Measurements from ENCODE around the gene CFAP46. TPM values are rescaled to one million over a fixed set of nuclear protein-coding genes. Genes with fewer than 3 reads are reported as not detected.

CFAP46 gene
- total RNA-seq, 3 donors from 2014 or later (not counting 1 experiment from before 2014, with no cell fraction given): 0.35 TPM; not detected in 2

DNA sequence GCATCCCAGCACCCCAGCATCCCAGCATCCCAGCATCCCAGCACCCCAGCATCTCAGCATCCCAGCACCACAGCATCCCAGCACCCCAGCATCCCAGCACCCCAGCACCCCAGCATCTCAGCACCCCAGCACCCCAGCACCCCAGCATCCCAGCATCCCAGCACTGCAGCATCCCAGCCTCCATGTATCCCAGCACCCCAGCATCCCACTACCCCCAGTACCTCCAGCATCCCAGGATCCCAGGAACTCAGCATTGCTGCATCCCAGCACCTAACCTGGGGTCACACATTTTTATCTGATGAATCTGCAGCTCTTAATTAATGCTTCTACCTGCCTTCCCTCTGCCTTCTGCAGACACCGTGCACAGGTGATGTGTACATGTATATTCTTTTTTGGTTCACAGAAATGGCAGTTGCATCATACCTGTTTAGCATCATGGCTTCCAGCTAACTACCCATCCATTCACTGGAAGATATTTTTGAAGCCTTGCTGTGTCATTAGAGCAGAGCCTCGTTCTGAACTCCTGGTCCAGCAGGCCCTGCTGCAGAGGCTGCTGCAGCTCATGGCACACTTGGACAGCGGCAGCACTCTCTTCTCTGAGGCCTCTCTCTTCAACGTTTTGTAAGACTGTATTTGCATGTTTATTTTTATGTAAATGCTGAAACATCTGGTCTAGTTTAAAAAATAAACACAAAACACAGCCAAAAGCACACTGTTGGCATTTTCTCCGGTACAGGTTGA lies 4.6 kb upstream of the CFAP46 start:
- H3K27me3 Mint-ChIP-seq (ENCODE audit: low read depth in 2 of 2): peaks cover 36 to 43% of the 10 kb centered on the region in 2 donors
- H3K36me3 ChIP-seq (ENCODE audit: control insufficient read depth, insufficient read depth, low read length): no peaks in the 10 kb centered on the region
- H3K27ac Mint-ChIP-seq: no peak overlapping the region
- no peaks in the 10 kb centered on the region for H3K36me3 Mint-ChIP-seq
- H3K4me3 ChIP-seq (ENCODE audit: low read length): no peak overlapping the region
- H3K9me3 Mint-ChIP-seq: no peaks in the 10 kb centered on the region
- no peak overlapping the region for H3K4me3 Mint-ChIP-seq
- H3K27ac ChIP-seq (ENCODE audit: low read length): no peak overlapping the region
- no peak for TF ChIP-seq CTCF (IDR thresholded peaks at IDR 0.05)
- peaks cover 4% of the 10 kb centered on the region for H3K27me3 ChIP-seq (ENCODE audit: control insufficient read depth, insufficient read depth, low read length)
- no peak for DNase-seq
- H3K4me1 ChIP-seq (ENCODE audit: control insufficient read depth, insufficient read depth, low read length): peaks cover 7% of the 10 kb centered on the region
- intact Hi-C loops (cut with micrococcal nuclease): no loop called here
- no peaks in the 10 kb centered on the region for H3K9me3 ChIP-seq (ENCODE audit: control insufficient read depth, insufficient read depth, low read length)
- ATAC-seq: no peak
- peaks cover 5 to 6% of the 10 kb centered on the region in 2 donors for H3K4me1 Mint-ChIP-seq
- 80% methylated on average over 4 of the region's 5 CpGs for WGBS (ENCODE audit: insufficient coverage)

DNA sequence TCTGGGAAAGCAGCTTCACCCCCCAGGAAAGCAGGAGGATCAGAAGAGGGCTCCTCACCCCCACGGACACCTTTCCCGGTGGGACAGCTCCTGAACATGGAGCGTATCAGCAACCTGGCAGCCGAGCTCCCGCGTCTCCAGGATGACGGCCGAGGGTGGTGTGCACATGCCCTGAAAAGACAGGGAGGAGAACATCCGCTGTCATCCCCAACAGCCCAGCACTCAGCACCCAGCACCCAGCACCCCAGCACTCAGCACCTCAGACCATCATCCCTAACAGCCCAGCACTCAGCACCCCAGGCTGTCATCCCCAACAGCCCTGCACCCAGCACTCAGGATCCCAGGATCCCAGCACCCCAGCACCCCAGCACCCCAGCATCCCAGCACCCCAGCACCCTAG lies 3.9 kb upstream of the CFAP46 start:
- peaks cover 5 to 6% of the 10 kb centered on the region in 2 donors for H3K4me1 Mint-ChIP-seq
- no peak for TF ChIP-seq CTCF (IDR thresholded peaks at IDR 0.05)
- peaks cover 4% of the 10 kb centered on the region for H3K27me3 ChIP-seq (ENCODE audit: control insufficient read depth, insufficient read depth, low read length)
- WGBS (ENCODE audit: insufficient coverage): 91% methylated on average over 9 of the region's 9 CpGs
- DNase-seq (no peak), ATAC-seq (no peak)
- H3K9me3 Mint-ChIP-seq: no peaks in the 10 kb centered on the region
- H3K4me1 ChIP-seq (ENCODE audit: control insufficient read depth, insufficient read depth, low read length): peaks cover 5% of the 10 kb centered on the region
- no peak overlapping the region for H3K4me3 ChIP-seq (ENCODE audit: low read length)
- H3K9me3 ChIP-seq (ENCODE audit: control insufficient read depth, insufficient read depth, low read length): no peaks in the 10 kb centered on the region
- no peak overlapping the region for H3K4me3 Mint-ChIP-seq
- H3K27me3 Mint-ChIP-seq (ENCODE audit: low read depth in 2 of 2): peaks cover 38 to 50% of the 10 kb centered on the region in 2 donors
- intact Hi-C loops (cut with micrococcal nuclease): no loop called here
- no peaks in the 10 kb centered on the region for H3K36me3 Mint-ChIP-seq
- H3K36me3 ChIP-seq (ENCODE audit: control insufficient read depth, insufficient read depth, low read length): no peaks in the 10 kb centered on the region
- H3K27ac ChIP-seq (ENCODE audit: low read length): no peak overlapping the region
- no peak overlapping the region for H3K27ac Mint-ChIP-seq

- TF ChIP-seq CTCF (IDR thresholded peaks at IDR 0.05): no peak
- WGBS (ENCODE audit: insufficient coverage): 87% methylated on average over 5 of the region's 5 CpGs
- Mint-ChIP-seq H3K27ac (no peak overlapping the region), H3K27me3 (ENCODE audit: low read depth in 2 of 2) (peaks cover 40 to 54% of the 10 kb centered on the region in 2 donors), H3K9me3 (no peaks in the 10 kb centered on the region), H3K4me3 (no peak overlapping the region), H3K36me3 (no peaks in the 10 kb centered on the region), H3K4me1 (peaks cover 5 to 6% of the 10 kb centered on the region in 2 donors)
- intact Hi-C loops (cut with micrococcal nuclease): no loop called here
- Histone ChIP-seq H3K4me3 (ENCODE audit: low read length) (no peak overlapping the region), H3K36me3 (ENCODE audit: control insufficient read depth, insufficient read depth, low read length) (no peaks in the 10 kb centered on the region), H3K9me3 (ENCODE audit: control insufficient read depth, insufficient read depth, low read length) (no peaks in the 10 kb centered on the region), H3K27ac (ENCODE audit: low read length) (no peak overlapping the region), H3K27me3 (ENCODE audit: control insufficient read depth, insufficient read depth, low read length) (peaks cover 9% of the 10 kb centered on the region), H3K4me1 (ENCODE audit: control insufficient read depth, insufficient read depth, low read length) (peaks cover 5% of the 10 kb centered on the region)
- ATAC-seq (peak in 1 of 3 donors; percentile 25), DNase-seq (no peak)
Measured at GRCh38 chr10:132945894-132946255, 3.5 kb upstream of the CFAP46 start.

All from natural killer cell (primary cell).